ENCODE data around the gene CAPS.
"Not testable (repeated sequence)": the region's sequence is repeated elsewhere in the genome, so short reads cannot be mapped to it uniquely, and the experiment has no call there.

CAPS gene

DNA sequence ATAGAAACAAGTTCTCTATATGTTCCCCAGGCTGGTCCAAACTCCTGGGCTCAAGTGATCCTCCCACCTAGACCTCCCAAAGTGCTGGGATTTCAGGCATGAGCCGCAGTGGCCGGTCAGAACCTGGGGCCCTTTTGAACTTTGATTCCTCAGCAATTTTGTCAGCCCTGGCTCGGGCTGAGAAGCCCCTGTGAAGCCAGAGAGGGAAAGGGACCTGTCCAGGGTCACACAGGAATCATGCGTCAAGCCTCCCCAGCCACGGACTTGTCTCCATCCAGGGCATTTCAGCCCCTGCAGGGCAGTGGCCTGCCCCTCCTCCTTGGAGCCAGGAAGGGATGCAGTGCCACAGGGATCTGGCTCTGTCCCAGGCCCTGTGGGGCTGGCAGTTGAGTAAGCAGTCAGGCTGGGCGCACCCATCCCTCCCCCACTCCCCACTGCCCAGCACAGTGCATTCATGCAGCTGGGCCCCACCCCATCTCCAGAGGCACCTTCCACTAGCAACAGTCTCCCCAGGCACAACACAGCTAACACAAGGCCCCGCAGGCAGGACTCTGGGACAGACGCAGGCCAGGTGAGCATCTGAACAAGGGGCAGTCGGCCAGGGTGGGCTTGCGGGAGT, at the start of gene CAPS:
Gene CAPS (plus strand): TSS at position 516 of the 619 bp plus-strand sequence. CDS start 153 bp downstream, outside the sequence.
- DNase-seq (ENCODE audit: low read depth in 2 of 2) = no peak

- no peak for DNase-seq (ENCODE audit: low read depth in 2 of 2)
These were observed 49.1 kb upstream of the CAPS start for GRCh38 chr19:5864725-5865486.

DNA sequence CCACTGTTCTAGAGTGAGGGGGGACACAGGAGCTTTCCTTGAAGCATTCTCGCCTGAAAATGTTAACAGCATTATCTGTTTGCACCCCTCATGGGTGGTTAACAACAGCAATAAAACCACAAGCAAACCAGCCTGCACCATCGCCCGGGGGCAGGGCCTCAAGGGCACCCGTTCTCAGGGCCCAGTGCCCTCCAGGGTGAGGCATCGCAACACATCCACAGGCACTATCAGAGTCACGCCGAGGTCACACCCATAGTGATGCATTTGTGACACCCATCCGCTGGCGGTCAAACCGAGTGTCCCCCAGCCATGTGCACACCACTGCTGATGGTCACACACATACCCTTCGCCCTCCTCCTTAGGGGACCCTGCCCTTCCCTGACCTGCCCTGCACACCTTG, 48.3 kb upstream of the CAPS start:
- DNase-seq (ENCODE audit: low read depth in 2 of 2) = no peak

GRCh38 chr19:5867201-5868136, 46.6 kb upstream of the CAPS start:
- no peak for DNase-seq (ENCODE audit: low read depth in 2 of 2)

GRCh38 chr19:5870986-5871394, 43.1 kb upstream of the CAPS start:
- DNase-seq (ENCODE audit: low read depth in 2 of 2) = no peak

- no peak for DNase-seq (ENCODE audit: low read depth in 2 of 2)
These were observed 40.3 kb upstream of the CAPS start for GRCh38 chr19:5873617-5874199.

- not testable (repeated sequence) for DNase-seq (ENCODE audit: low read depth in 2 of 2)
These were observed 39.6 kb upstream of the CAPS start for GRCh38 chr19:5874496-5874895.

DNA sequence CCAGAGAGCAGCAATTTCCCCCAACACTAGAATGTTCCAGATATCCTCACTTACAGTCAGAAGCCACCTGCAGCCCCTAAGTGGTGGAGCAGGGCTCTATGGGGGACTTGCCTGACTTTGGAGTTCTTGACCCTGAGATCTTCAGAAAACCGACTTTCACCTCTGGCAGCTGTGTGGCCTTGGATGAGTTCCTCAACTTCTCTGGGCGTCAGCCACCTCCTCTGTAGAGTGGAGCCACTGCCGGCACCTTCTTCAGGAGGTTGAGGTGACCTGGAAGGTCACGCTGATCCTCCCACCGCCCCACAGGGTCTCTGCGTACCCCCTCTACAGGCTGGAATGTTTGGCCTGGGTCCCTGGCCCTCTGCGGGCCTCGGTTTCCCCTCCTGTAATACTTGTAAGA, 36.6 kb upstream of the CAPS start:
- DNase-seq (ENCODE audit: low read depth in 2 of 2) = no peak

- DNase-seq (ENCODE audit: low read depth in 2 of 2) = no peak
These were observed 36.2 kb upstream of the CAPS start for GRCh38 chr19:5877882-5878281.

DNA sequence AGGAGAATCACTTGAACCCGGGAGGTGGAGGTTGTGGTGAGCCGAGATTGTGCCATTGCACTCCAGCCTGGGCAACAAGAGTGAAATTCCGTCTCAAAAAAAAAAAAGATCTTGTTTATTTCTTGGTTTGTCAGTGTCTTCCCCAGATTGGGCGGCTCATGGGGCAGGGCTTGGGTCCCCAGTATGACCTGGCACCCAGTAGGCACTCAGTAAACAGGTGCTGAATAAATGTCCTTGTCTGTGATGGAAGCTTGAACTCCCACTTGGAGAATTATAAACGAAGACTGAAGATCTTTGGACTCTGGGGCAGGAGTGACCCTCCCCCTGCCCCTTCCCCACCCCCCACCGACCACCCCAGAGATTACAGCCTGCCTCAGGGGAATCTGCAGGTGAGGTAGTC, 33.9 kb upstream of the CAPS start:
- no peak for DNase-seq (ENCODE audit: low read depth in 2 of 2)

GRCh38 chr19:5880604-5881078, 33.4 kb upstream of the CAPS start:
- DNase-seq (ENCODE audit: low read depth in 2 of 2) = no peak

DNA sequence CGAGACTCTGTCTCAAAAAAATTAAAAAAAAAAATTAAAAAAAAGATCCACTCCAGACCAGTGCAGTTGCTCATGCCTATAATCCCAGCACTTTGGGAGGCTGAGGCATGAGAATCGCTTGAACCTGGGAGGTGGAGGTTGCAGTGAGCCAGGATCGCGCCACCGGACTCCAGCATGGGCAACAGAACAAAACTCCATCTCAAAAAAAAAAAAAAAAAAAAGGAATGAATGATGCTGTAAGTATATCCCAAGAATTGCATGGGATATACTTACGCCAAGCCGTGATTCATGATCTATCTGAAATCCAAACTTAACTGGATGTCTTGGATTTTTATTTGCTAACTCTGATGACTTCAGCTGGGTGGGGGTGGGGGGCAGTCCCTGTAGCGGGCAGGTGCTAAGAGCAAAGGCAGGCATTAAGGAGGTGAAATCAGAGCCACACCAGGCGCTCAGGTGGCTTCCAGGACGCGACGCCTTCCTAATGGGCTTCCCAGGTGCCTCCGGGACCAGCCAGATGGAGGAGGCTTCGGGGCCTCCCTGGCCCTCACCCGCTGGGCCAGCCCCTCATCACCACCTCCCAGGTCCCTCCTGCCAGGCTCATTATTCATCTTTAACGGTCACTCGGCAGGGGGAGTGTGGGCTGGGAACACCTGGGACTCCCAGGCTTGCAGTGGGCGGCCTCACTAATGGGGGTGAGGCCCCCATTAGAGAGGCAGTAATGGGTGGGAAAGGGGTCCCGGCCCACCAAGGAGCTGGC, 32.3 kb upstream of the CAPS start:
- DNase-seq (ENCODE audit: low read depth in 2 of 2) = no peak

- no peak for DNase-seq (ENCODE audit: low read depth in 2 of 2)
These were observed 31.6 kb upstream of the CAPS start for GRCh38 chr19:5882421-5882968.

- DNase-seq (ENCODE audit: low read depth in 2 of 2) = not testable (repeated sequence)
These were observed 30.7 kb upstream of the CAPS start for GRCh38 chr19:5883157-5883873.

DNA sequence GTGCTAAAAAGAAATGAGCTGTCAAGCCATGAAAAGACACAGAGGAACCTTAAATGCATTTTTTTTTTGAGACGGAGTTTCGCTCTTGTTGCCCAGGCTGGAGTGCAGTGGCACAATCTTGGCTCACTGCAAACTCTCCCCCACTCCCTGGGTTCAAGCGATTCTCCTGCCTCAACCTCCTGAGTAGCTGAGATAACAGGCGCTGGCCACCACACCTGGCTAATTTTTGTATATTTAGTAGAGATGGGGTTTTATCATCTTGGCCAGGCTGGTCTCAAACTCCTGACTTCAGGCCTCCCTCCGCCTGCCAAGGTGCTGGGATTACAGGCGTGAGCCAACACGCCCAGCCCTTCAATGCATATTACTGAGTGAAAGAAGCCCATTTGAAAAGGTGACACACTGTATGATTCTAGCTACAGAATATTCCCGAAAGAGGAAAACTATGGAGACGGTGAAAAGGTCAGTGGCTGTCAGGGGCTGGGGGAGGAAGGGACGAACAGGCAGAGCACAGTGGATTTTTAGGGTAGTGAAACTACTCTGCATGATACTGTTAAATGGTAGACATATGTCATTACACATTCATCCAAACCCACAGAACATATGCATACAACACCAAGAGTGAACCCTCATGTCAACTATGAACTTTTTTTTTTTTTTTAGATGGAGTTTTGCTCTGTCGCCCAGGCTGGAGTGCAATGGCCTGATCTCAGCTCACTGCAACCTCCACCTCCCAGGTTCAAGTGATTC, 29.8 kb upstream of the CAPS start:
- not testable (repeated sequence) for DNase-seq (ENCODE audit: low read depth in 2 of 2)

GRCh38 chr19:5889288-5889971, 24.6 kb upstream of the CAPS start:
- DNase-seq (ENCODE audit: low read depth in 2 of 2) = no peak

GRCh38 chr19:5890099-5890498, 24.0 kb upstream of the CAPS start:
- DNase-seq (ENCODE audit: low read depth in 2 of 2) = no peak

DNA sequence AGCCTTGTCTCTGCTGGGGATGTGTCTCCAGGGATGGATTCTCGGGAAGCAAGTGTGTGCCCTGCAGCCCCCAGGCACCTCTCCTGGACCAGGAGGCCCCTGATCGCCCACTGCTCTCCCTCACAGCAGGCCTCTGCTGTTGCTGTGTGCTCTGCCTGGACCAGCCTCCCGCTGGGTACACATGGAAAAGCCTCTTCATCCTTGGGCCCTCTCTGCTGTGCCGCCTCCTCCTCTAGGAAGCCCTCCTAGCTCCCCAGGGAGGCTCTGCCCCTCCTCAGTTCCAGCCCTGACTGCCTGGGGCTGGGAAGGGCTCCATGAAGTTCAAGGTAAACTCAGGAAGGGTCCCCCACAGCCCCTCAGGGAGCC, 22.5 kb upstream of the CAPS start:
- no peak for DNase-seq (ENCODE audit: low read depth in 2 of 2)
